ENCODE data around the gene AHCYL2.

GRCh38 chr7:129332254-129333035 is 107.6 kb downstream of the AHCYL2 start:
- TF ChIP-seq ZNF384 (IDR thresholded peaks at IDR 0.05) (no peak), ELF4 (IDR thresholded peaks at IDR 0.05) (no peak), SUZ12 (IDR thresholded peaks at IDR 0.05) (no peak), FOXK2 (IDR thresholded peaks at IDR 0.05) (no peak), TARDBP (IDR thresholded peaks at IDR 0.05) (no peak), LEF1 (IDR thresholded peaks at IDR 0.05; ENCODE audit: borderline replicate concordance) (no peak), HDGF (IDR thresholded peaks at IDR 0.05; ENCODE audit: borderline replicate concordance) (no peak), FOXM1 (IDR thresholded peaks at IDR 0.05; ENCODE audit: borderline replicate concordance) (no peak), SP1 (IDR thresholded peaks at IDR 0.05) (no peak), L3MBTL2 (conservative IDR thresholded peaks at IDR 0.05) (no peak)
- TF ChIP-seq, protein P1, sequence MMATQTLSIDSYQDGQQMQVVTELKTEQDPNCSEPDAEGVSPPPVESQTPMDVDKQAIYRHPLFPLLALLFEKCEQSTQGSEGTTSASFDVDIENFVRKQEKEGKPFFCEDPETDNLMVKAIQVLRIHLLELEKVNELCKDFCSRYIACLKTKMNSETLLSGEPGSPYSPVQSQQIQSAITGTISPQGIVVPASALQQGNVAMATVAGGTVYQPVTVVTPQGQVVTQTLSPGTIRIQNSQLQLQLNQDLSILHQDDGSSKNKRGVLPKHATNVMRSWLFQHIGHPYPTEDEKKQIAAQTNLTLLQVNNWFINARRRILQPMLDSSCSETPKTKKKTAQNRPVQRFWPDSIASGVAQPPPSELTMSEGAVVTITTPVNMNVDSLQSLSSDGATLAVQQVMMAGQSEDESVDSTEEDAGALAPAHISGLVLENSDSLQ (IDR thresholded peaks at IDR 0.05) = no peak

Data from HEK293T (cell line).